ENCODE measurements around the gene MYH14. TPM values are rescaled to one million over a fixed set of nuclear protein-coding genes. Genes with fewer than 3 reads are reported as not detected.

MYH14 gene
- total RNA-seq, 1 donor from 2014 or later = 1.6 TPM

- no peaks in the 10 kb centered on the region for H3K36me3 ChIP-seq
- no peaks in the 10 kb centered on the region for H3K4me1 ChIP-seq
- H3K79me2 ChIP-seq (ENCODE audit: low read depth) = no peaks in the 10 kb centered on the region
- peaks cover 10% of the 10 kb centered on the region for H3K9me3 ChIP-seq (ENCODE audit: low read depth)
- no peak overlapping the region for H3K27ac Mint-ChIP-seq
- H3K4me3 Mint-ChIP-seq = no peak overlapping the region
- H3K4me3 ChIP-seq = no peak overlapping the region
- no peaks in the 10 kb centered on the region for H3F3A ChIP-seq (ENCODE audit: low read depth)
- no peak overlapping the region for H3K4me2 ChIP-seq
- H3K27me3 Mint-ChIP-seq (ENCODE audit: insufficient read depth, low read depth) = peaks cover 6% of the 10 kb centered on the region
- H3K27me3 ChIP-seq = no peaks in the 10 kb centered on the region
- no peak overlapping the region for H3K27ac ChIP-seq
- H3K9me3 Mint-ChIP-seq = peaks cover 21% of the 10 kb centered on the region
- H3K36me3 Mint-ChIP-seq = peaks cover 20% of the 10 kb centered on the region
- no peaks in the 10 kb centered on the region for H4K20me1 ChIP-seq (ENCODE audit: low read depth)
- TF ChIP-seq EZH2 (IDR thresholded peaks at IDR 0.05) (no peak), EZH2phosphoT487 (IDR thresholded peaks at IDR 0.05) (no peak)
- TF ChIP-seq, protein P1, sequence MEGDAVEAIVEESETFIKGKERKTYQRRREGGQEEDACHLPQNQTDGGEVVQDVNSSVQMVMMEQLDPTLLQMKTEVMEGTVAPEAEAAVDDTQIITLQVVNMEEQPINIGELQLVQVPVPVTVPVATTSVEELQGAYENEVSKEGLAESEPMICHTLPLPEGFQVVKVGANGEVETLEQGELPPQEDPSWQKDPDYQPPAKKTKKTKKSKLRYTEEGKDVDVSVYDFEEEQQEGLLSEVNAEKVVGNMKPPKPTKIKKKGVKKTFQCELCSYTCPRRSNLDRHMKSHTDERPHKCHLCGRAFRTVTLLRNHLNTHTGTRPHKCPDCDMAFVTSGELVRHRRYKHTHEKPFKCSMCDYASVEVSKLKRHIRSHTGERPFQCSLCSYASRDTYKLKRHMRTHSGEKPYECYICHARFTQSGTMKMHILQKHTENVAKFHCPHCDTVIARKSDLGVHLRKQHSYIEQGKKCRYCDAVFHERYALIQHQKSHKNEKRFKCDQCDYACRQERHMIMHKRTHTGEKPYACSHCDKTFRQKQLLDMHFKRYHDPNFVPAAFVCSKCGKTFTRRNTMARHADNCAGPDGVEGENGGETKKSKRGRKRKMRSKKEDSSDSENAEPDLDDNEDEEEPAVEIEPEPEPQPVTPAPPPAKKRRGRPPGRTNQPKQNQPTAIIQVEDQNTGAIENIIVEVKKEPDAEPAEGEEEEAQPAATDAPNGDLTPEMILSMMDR (IDR thresholded peaks at IDR 0.05) = no peak
- no peak overlapping the region for H2AFZ ChIP-seq (replicated peaks)
- no peak overlapping the region for H3K9ac ChIP-seq
- no peaks in the 10 kb centered on the region for H3K4me1 Mint-ChIP-seq
- DNase-seq (ENCODE audit: low spot score) = peak; percentile 32
Observed at GRCh38 chr19:50290011-50290410, 86.6 kb downstream of the MYH14 start.

DNA sequence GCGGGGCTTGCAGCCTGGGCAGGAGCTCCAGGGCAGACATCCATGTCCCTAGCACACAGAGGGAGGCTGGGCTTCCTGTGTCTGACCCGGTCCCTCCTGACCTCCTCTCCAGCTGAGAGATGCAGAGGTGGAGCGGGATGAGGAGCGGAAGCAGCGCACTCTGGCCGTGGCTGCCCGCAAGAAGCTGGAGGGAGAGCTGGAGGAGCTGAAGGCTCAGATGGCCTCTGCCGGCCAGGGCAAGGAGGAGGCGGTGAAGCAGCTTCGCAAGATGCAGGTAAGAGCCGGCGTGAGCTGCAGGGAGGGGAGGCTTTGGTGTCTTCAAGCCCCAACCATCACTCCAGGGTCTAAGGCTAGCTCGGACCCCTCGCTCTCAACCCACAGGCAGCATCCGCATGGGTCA lies 87.4 kb downstream of the MYH14 start:
- Mint-ChIP-seq H3K36me3 (peaks cover 15% of the 10 kb centered on the region), H3K4me3 (no peak overlapping the region), H3K9me3 (peaks cover 13% of the 10 kb centered on the region), H3K4me1 (no peaks in the 10 kb centered on the region), H3K27me3 (ENCODE audit: insufficient read depth, low read depth) (peaks cover 6% of the 10 kb centered on the region), H3K27ac (no peak overlapping the region)
- Histone ChIP-seq H4K20me1 (ENCODE audit: low read depth) (no peaks in the 10 kb centered on the region), H3K9ac (no peak overlapping the region), H3K4me2 (no peak overlapping the region), H3K79me2 (ENCODE audit: low read depth) (no peaks in the 10 kb centered on the region), H3K9me3 (ENCODE audit: low read depth) (peaks cover 6% of the 10 kb centered on the region), H2AFZ (replicated peaks) (no peak overlapping the region), H3K4me1 (no peaks in the 10 kb centered on the region), H3K27me3 (no peaks in the 10 kb centered on the region), H3K4me3 (no peak overlapping the region), H3F3A (ENCODE audit: low read depth) (no peaks in the 10 kb centered on the region), H3K27ac (no peak overlapping the region), H3K36me3 (no peaks in the 10 kb centered on the region)
- no peak for TF ChIP-seq EZH2 (IDR thresholded peaks at IDR 0.05)
- TF ChIP-seq, protein P1 (IDR thresholded peaks at IDR 0.05) = no peak
- TF ChIP-seq EZH2phosphoT487 (IDR thresholded peaks at IDR 0.05) = no peak
- DNase-seq (ENCODE audit: low spot score) = no peak

- peaks cover 2% of the 10 kb centered on the region for H3K4me1 Mint-ChIP-seq
- DNase-seq (ENCODE audit: low spot score) = no peak
- H3K36me3 Mint-ChIP-seq = peaks cover 9% of the 10 kb centered on the region
- Histone ChIP-seq H3K9ac (no peak overlapping the region), H3K4me1 (no peaks in the 10 kb centered on the region), H3K4me2 (no peak overlapping the region), H3K9me3 (ENCODE audit: low read depth) (no peaks in the 10 kb centered on the region), H3K4me3 (no peak overlapping the region), H3F3A (ENCODE audit: low read depth) (no peaks in the 10 kb centered on the region), H3K27ac (no peak overlapping the region), H2AFZ (replicated peaks) (no peak overlapping the region), H3K27me3 (no peaks in the 10 kb centered on the region), H3K79me2 (ENCODE audit: low read depth) (no peaks in the 10 kb centered on the region), H4K20me1 (ENCODE audit: low read depth) (no peaks in the 10 kb centered on the region), H3K36me3 (no peaks in the 10 kb centered on the region)
- H3K9me3 Mint-ChIP-seq = peaks cover 3% of the 10 kb centered on the region
- peaks cover 6% of the 10 kb centered on the region for H3K27me3 Mint-ChIP-seq (ENCODE audit: insufficient read depth, low read depth)
- TF ChIP-seq EZH2 (IDR thresholded peaks at IDR 0.05) (no peak), EZH2phosphoT487 (IDR thresholded peaks at IDR 0.05) (no peak)
- TF ChIP-seq, protein P1 (IDR thresholded peaks at IDR 0.05) = no peak
- no peak overlapping the region for H3K27ac Mint-ChIP-seq
- no peak overlapping the region for H3K4me3 Mint-ChIP-seq
Observed at GRCh38 chr19:50292216-50292827, 88.9 kb downstream of the MYH14 start.

Data from neural progenitor cell (in vitro differentiated cells).